K562 (cell line): ENCODE results near the gene SLC38A8. TPM values are rescaled to one million over a fixed set of nuclear protein-coding genes. Genes with fewer than 3 reads are reported as not detected.
A peak's percentile ranks its signal among the peaks of the same experiment; 100 is the strongest.

Experiments
- ARNT ChIP-seq, 2 experiments: fragments of 450-650 bp; IDR thresholded peaks; 2 replicates each; pipeline ENCODE4 v1.6.1; 2016; ENCODE audit warnings: mild to moderate bottlenecking in 1 of 2
- CBX3 ChIP-seq, 2 experiments: IDR thresholded peaks; 1 replicate in 1 of 2; 2 replicates in 1 of 2; pipeline ENCODE4 v1.6.1; 2012; ENCODE audit warnings: inconsistent platforms in 2 of 2, low read length in 2 of 2, borderline replicate concordance in 1 of 2, control low read depth in 1 of 2
- ETS2 ChIP-seq: IDR thresholded peaks from 2 replicates; pipeline ENCODE4 v1.6.1; 2016; ENCODE audit warnings: borderline replicate concordance, missing genetic modification characterization, mild to moderate bottlenecking, moderate library complexity, missing compliant biosample characterization; ENCODE audit not compliant: poor library complexity, severe bottlenecking
- EZH2 ChIP-seq: IDR thresholded peaks from 2 replicates; pipeline ENCODE4 v1.6.1; 2012; ENCODE audit warnings: low read depth, mild to moderate bottlenecking, inconsistent platforms, low read length, borderline replicate concordance
- FIP1L1 ChIP-seq: fragments of 200-400 bp; formaldehyde crosslinking; IDR thresholded peaks from 2 replicates; pipeline ENCODE4 v1.6.1; 2018; ENCODE audit warnings: mild to moderate bottlenecking, low read depth, low read length; ENCODE audit not compliant: poor library complexity, severe bottlenecking
- NFE2 ChIP-seq: IDR thresholded peaks from 2 replicates; pipeline ENCODE4 v1.6.1; 2014; ENCODE audit warnings: antibody characterized with exemption, low read depth
- PCBP1 ChIP-seq: fragments of 200-400 bp; formaldehyde crosslinking; IDR thresholded peaks from 2 replicates; pipeline ENCODE4 v1.6.1; 2018; ENCODE audit warnings: mild to moderate bottlenecking, low read depth, low read length; ENCODE audit not compliant: poor library complexity, severe bottlenecking
- PHB ChIP-seq: fragments of 250-450 bp; sonication (Bioruptor Pico); IDR thresholded peaks from 2 replicates; pipeline ENCODE4 v1.5.0; 2021
- RERE ChIP-seq: sonication (generic); formaldehyde crosslinking; IDR thresholded peaks from 2 replicates; pipeline ENCODE4 v1.8.0; 2023; ENCODE audit warnings: missing genetic modification reagents, mild to moderate bottlenecking, borderline replicate concordance
- SFPQ ChIP-seq: fragments of 200-400 bp; formaldehyde crosslinking; IDR thresholded peaks from 2 replicates; pipeline ENCODE4 v1.6.1; 2017; ENCODE audit warnings: mild to moderate bottlenecking, low read depth, low read length, moderate library complexity
- THRAP3 ChIP-seq: fragments of 450-650 bp; IDR thresholded peaks from 2 replicates; pipeline ENCODE4 v1.6.1; 2016; ENCODE audit warnings: mild to moderate bottlenecking, inconsistent platforms, borderline replicate concordance
- ZC3H11A ChIP-seq: IDR thresholded peaks from 2 replicates; pipeline ENCODE4 v1.6.1; 2012; ENCODE audit warnings: low read depth, low read length, improper control_type of control experiment
- ZNF175 ChIP-seq: fragments of 200-800 bp; sonication (Bioruptor generic); IDR thresholded peaks from 2 replicates; pipeline ENCODE4 v1.6.1; 2016; ENCODE audit warnings: low read depth, mild to moderate bottlenecking, missing genetic modification characterization, missing compliant biosample characterization
- ZNF274 ChIP-seq: IDR thresholded peaks from 2 replicates; pipeline ENCODE4 v1.6.1; 2011; ENCODE audit warnings: low read depth, mild to moderate bottlenecking, low read length, moderate library complexity, borderline replicate concordance
- ZNF695 ChIP-seq: fragments of 450-650 bp; formaldehyde crosslinking; IDR thresholded peaks from 2 replicates; pipeline ENCODE4 v1.4.0; 2020; ENCODE audit warnings: mild to moderate bottlenecking, moderate library complexity
- ZNF766 ChIP-seq: fragments of 200-800 bp; sonication (Bioruptor generic); conservative IDR thresholded peaks from 2 replicates; pipeline ENCODE4 v1.6.1; 2016; ENCODE audit warnings: missing genetic modification characterization, missing compliant biosample characterization
- polyA plus RNA-seq, 8 experiments: library from polyadenylated mRNA; depleted of rRNA in 4 of 8; stranded (reverse) in 5 of 8; unstranded in 3 of 8; fragments of >200 nt; fragmentation: Nextera tagmentation in 2 of 8; fragmentation: Illumina TruSeq in 1 of 8; extraction: Ambion mirVana in 2 of 8; extraction: Trizol in 1 of 8; gene quantifications; 2 replicates each; pipeline versions ENCODE4 v1.2.1 to v1.2.3, GENCODE V29; 2011 to 2014; ENCODE audit warnings: inconsistent platforms in 1 of 8, missing spikeins in 1 of 8
- total RNA-seq, 7 experiments: library from RNA; depleted of rRNA in 6 of 7; stranded (reverse); fragments of >200 nt in 6 of 7; fragmentation: Illumina TruSeq in 2 of 7; extraction: Trizol in 2 of 7; gene quantifications; 2 replicates each; pipeline versions ENCODE4 v1.2.1 to v1.2.3, GENCODE V29; 2011 to 2021; ENCODE audit warnings: low replicate concordance in 1 of 7
- TF ChIP-seq, protein P1 (sequence below): IDR thresholded peaks from 2 replicates; pipeline ENCODE4 v1.6.1; 2011; ENCODE audit warnings: borderline replicate concordance, low read depth, mild to moderate bottlenecking, moderate library complexity, low read length; ENCODE audit not compliant: insufficient read depth, poor library complexity, severe bottlenecking

SLC38A8 gene
- total and polyA plus RNA-seq, 9 of the 15 experiments (the other 6 are each of a cell fraction or from before 2014, with no cell fraction given) = 0.28 TPM; not detected in 8

DNA sequence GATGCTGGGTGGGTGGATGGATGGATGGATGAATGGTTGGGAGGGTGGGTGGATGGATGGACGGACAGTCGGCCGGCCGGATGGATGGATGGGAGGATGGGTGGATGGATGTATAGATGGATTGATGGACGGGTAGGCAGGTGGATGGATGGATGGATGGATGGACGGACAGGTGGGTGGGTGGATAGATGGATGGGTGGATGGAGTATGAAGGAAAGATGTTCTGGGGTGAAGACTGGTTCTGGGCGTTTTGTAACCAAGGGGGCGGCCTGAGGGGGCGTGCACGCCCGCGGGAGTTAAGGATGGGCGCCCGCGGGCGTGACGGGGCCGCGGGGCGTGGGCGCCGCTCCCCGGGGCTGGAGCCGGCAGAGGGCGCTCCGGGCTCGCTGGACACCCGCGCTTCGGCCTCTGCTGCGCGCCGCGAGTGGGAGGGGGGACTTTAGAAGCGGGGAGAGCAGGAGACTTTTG is 74.7 kb downstream of the SLC38A8 start, which contains the start of gene NECAB2 (continued):
- TF ChIP-seq CBX3 (IDR thresholded peaks at IDR 0.05; ENCODE audit: borderline replicate concordance in 1 of 2, low read length in 2 of 2) (no peak), PHB (0 out of 2 replicates have a peak, but pooled peaks have one; percentile 53), FIP1L1 (no peak), EZH2 (no peak), ZNF175 (CRISPR knock-in tag) (no peak), ETS2 (tag) (no peak), NFE2 (no peak), RERE (CRISPR knock-in tag) (no peak), ZNF274 (no peak), SFPQ (no peak), PCBP1 (peak; percentile 78), ARNT (IDR thresholded peaks at IDR 0.05) (no peak), THRAP3 (no peak), ZNF766 (no peak), ZC3H11A (no peak), ZNF695 (no peak)
- TF ChIP-seq, protein P1, sequence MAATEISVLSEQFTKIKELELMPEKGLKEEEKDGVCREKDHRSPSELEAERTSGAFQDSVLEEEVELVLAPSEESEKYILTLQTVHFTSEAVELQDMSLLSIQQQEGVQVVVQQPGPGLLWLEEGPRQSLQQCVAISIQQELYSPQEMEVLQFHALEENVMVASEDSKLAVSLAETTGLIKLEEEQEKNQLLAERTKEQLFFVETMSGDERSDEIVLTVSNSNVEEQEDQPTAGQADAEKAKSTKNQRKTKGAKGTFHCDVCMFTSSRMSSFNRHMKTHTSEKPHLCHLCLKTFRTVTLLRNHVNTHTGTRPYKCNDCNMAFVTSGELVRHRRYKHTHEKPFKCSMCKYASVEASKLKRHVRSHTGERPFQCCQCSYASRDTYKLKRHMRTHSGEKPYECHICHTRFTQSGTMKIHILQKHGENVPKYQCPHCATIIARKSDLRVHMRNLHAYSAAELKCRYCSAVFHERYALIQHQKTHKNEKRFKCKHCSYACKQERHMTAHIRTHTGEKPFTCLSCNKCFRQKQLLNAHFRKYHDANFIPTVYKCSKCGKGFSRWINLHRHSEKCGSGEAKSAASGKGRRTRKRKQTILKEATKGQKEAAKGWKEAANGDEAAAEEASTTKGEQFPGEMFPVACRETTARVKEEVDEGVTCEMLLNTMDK = peak; percentile 40
